GM10266 (cell line): ENCODE results near the gene TTLL11.

Source experiments
- DNase-seq: peaks from one replicate; pipeline ENCODE4 v3.0.0; 2012; ENCODE audit errors: extremely low spot score
- CTCF ChIP-seq: IDR thresholded peaks from 2 replicates; pipeline ENCODE4 v1.5.1; 2012; ENCODE audit warnings: mild to moderate bottlenecking, low read depth; ENCODE audit not compliant: control insufficient read depth, insufficient read depth; ENCODE audit errors: missing control alignments

Gene TTLL11

GRCh38 chr9:122059955-122060324 is 33.2 kb downstream of the TTLL11 start:
- no peak for TF ChIP-seq CTCF
- DNase-seq: no peak

DNA sequence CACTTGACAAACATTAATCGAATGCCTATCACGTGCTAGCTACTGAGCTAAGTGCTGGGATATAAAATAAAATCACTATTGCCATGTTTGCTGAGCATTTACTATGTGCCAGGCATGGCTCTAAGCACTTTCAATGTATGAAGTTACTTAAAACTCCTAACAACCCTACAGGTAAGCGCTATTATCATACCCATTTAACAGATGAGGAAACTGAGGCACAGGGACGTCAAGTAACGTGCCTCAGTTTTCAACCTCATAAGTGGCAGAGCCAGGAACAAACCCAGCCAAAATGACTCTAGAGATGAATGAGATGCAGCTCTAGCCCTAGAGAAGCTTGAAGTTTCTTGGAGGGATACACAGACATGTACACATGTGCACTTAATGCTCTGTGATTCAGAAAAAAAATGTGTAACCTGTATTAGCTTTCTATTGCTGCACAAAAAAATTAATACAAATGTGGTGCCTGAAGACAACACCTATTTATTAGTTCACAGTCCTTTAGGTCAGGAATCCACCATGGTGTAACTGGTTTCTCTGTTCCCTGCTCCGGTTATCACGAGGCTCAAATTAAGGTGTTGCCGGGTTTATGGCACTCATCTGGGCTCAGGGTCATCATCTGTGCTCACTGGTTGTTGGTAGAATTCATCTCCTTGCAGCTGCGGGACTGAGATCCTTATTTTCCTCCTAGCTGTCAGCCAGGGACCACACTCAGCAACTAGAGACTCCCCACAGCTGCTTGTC is 33.7 kb downstream of the TTLL11 start:
- TF ChIP-seq CTCF: no peak
- no peak for DNase-seq

DNA sequence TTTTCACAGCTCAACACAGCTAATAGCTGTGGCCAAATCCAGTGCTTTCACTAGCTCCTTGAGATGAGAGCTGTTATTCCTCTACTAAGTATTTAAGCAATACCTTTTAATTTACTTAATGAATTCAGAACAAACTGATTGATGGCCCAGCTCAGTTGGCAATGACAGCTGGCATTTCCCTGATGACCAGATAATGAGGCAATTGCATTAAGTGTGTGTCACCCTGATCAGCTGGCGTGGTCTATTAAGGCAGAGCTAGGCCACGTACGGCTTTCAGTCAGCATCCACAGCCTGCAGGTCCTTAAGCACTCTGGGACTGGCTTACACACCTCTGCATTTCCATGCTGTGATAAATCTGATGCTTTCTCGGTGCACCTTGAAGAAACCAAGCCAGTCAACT is 34.4 kb downstream of the TTLL11 start:
- no peak for DNase-seq

DNA sequence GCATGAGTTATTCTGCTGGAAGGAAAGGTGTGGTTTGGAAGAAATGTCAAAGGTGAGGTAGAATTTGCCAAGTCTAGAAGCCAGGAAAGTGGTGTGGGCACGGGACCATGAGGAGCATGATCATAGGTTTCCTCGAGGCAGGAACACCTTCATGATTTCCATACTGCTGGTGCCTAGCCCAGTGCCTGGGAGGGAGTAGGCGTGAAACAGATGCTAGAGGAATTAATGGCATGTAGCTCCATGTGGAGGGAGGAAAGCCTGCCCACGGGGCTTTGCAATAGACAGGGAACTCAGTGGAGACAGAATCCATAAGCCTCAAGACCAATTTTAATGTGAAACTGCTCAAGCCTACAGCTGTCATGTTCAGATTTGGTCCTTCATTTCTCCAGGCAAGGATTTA is 35.1 kb downstream of the TTLL11 start:
- no peak for TF ChIP-seq CTCF

More for the DNA sequence above, 34.4 kb downstream of the TTLL11 start:
- no peak for TF ChIP-seq CTCF

GRCh38 chr9:122057211-122057610 is 35.9 kb downstream of the TTLL11 start:
- TF ChIP-seq CTCF: no peak
- DNase-seq: no peak

More for the DNA sequence above, 35.1 kb downstream of the TTLL11 start:
- no peak for DNase-seq

DNA sequence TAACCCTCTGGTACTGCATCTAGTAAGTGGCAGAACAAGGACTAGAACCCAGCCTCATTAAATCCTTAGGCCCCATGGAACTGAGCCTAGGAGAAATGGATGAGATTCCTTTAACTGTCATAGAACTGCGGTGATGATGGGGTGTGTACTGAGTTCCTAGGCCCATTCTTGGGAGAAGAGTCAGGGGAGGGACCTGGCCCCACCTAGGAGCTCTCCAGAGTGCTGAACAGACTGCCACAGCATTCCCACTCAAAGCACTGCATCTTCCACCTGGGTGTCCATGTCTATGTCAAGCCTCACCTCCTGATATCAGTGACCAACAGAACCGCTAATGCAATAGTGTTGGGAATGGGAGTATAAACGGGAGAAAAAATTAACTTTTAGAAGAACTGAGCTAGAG is 36.6 kb downstream of the TTLL11 start:
- DNase-seq: no peak
- TF ChIP-seq CTCF: no peak

DNA sequence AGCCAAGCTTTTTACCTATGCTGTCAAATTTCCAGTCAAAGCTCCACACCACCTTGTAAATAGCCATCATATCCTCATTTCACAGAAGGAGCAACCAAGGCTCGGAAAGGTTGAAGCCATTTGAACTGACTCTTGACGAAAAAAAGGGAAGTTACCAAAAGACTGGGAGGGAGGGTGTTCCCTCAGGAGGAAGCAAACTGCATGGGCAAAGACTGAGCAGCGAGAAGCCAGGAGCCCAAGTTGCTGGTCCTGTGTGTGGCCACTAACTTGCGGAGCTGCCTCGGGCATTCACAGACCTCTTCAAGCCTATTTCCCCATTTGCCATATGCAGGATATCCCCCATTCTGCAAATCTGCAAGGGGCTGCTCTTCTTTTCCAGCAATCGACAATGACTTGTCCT is 37.4 kb downstream of the TTLL11 start:
- no peak for DNase-seq
- TF ChIP-seq CTCF: no peak
